NCI-H446 treated with DMSO at 0.1 percent for 48 hours (cell line): ENCODE measurements around the gene DDOST.
"Not testable (repeated sequence)": the region's sequence is repeated elsewhere in the genome, so short reads cannot be mapped to it uniquely, and the experiment has no call there.

Experiments used
- DNase-seq: peaks from one replicate; lab custom pipeline; 2025; lab: John Stamatoyannopoulos, UW

DDOST gene

DNA sequence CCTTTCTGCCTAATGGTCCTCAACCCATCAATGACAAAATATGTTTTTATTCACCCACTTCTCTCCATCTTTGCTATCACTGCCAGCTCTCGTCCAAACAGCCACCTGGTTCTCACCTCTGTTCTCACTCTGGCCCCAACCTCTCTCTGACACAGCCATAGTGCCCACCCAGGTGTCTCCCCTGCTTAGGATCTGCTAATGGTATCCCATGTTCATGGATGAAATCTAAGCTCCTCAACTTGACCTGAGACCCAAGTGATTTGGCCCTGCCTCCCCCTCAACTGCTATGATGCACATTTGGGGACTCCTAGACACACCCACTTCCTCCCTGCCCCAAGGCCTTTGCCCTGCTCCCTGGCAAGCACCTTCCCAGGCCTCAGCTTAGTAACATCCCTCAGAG is 30.7 kb upstream of the DDOST start:
- no peak for DNase-seq

DNA sequence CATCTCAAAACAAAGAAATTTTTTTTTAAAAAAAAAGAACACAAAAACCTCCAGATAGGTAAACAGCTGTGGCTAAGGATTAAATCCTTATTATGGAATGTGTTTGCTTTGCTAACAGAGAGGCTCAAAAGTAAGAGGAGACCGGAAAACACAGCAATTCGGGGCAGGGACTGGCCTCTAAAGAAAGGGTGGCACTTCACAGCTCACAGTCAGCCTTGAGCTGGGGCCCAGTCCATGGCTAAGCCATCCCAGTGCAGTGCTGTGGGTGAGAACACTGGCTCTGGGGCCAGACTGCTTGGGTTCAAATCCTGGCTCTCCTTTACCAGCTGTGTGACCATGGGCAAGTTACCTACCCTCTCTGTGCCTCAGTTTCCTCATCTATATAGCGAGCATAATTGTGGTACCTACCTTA is 28.5 kb upstream of the DDOST start:
- no peak for DNase-seq

GRCh38 chr1:20686883-20687725 is 25.9 kb upstream of the DDOST start:
- no peak for DNase-seq

- no peak for DNase-seq
Measured at GRCh38 chr1:20685741-20686140, 24.6 kb upstream of the DDOST start.

DNA sequence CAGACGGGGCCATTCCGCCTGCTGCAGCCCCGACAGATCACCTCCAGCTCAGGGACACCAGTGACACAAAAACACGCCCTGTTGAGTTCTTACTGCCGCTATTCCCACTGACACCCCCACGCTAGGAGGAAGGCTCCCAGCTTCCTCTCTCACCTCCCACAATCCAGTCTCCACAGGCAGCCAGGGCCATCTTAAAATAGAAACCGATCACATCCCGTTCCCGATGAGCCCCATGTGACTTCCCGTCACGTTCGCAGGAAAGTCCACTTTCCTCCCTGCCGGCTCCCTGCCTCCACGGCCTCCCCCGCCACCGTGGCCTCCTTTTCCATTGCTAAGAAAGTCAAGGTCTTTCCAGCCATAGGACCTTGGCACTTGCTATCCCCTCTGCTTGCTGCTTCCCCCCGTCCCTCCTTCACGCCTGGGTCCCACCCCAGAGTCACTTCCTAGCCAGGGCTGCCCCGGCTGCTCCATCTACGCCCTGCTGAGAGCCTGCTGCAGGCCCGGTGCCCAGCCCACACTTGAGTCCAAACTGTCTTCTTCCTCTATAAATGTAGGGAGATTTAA is 24.0 kb upstream of the DDOST start:
- DNase-seq: no peak

- DNase-seq: no peak
Measured at GRCh38 chr1:20684651-20685050, 23.5 kb upstream of the DDOST start.

DNA sequence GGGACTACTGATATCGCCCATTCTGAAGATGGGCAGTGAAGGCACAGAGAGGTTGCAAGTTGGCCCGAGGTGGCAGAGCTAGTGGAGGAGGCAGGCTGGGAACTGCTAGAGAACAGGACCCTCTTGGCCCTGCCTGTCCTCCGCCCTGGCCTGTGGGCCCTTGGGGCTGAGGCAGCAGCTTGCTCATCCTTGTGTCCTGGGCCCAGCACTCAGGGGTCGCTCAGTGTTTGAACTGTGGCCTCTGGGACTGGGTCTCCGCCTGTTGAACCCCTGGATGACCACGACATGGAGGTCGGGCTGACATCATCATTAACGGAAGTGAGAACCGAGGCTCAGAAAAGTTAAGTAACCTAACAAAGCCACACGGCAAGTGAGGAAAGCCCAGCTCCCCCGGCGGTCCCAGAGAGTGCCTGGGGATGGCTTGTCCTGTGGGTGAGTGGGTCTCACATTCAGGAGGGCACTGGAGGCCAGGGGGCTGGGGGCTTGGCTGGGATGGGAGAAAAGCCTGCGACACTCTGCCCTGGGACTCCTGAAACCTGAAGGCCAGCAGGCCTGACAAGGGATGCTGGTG is 23.0 kb upstream of the DDOST start:
- no peak for DNase-seq

- no peak for DNase-seq
Measured at GRCh38 chr1:20683614-20684013, 22.4 kb upstream of the DDOST start.

- DNase-seq: no peak
Measured at GRCh38 chr1:20682571-20683236, 21.5 kb upstream of the DDOST start.

DNA sequence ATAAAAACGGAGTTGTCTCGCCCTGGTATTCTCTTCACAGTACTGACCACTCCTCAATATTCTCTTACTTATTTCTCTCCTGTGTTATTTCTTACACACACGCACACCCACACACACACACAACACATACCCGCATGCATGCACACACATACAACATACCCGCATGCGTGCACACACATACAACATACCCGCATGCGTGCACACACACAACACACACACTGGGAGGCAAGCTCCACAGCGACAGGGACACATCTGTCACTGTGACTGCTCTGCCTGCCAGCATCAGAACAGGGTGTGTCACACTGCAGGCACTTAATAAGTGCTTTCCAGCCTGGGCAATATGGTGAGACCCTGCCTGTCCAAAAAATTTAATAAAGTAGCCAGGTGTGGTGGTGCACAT is 20.8 kb upstream of the DDOST start:
- DNase-seq: no peak

GRCh38 chr1:20680269-20680668 is 19.1 kb upstream of the DDOST start:
- DNase-seq: no peak

DNA sequence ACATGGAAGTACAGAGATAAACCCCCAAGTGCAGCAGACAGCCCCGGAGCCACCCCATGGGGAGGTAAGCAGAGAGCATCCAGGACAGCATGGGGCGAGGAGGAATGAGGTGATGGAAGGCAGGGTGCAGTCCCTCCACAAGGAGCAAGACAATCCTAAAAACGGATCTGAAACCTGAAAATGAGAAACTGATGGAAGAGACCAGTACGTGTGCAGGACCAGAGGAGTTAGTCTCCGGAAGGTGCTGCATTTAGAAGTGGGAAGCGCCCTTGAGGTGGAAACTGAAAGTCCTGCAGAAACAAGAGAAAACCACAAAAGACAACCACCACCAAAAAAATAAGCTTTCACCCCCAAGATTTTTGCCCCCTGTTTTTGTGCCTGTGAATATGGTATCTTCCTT is 17.4 kb upstream of the DDOST start:
- no peak for DNase-seq

GRCh38 chr1:20673626-20674025 is 12.5 kb upstream of the DDOST start:
- not testable (repeated sequence) for DNase-seq

DNA sequence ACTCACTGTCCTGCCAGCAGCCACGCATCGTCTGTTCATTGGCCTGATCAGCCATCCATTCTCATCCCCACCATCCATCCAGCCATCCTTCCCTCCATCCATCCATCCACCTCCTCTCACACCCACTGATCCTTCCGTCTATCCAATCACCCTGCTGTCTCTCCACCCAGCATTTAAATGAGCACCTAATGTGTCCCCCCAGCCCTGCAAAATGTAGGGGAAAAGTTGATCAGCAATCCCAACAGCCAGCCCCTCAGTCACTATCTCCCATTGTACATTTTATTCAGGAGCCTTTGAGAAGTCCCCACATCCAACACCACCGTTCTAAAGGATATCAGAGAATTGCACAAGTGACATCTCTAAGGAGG is 11.1 kb upstream of the DDOST start:
- no peak for DNase-seq

- no peak for DNase-seq
Measured at GRCh38 chr1:20670936-20671335, 9.8 kb upstream of the DDOST start.

DNA sequence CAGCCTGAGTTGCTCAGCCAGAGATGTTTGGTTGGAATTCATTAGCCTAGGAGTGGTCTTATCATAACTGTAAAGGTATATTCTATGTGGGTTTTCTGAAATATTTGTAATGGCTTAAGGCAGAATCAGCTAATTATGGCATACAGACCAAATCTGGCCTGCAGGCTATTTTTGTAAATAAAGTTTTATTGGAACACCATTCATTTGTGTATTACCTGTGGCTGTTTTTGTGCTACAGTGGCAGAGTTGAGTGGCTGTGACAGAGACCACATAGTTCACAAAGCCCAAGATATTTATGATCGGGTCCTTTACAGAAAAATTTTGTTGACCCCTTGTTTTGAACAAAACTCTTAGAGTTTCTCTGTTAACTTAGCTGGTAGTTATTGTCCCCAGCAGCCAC is 7.4 kb upstream of the DDOST start:
- no peak for DNase-seq

DNA sequence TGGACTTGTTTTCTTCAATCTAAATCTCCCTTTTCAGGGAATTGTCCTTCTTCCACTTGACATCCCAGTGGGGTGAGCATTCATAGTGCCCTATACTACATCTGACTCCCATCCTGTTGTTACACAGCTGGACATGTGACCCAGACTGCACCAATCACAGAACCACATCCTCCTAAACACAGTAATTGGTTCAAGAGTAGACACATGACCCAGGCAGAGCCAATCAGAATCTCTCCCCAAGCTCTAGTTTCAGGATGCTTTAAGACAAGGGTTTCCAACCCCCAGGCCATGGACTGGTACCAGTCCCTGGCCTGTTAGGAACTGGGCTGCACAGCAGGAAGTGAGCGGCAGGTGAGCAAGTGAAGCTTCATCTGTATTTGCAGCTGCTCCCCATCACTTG is 5.6 kb upstream of the DDOST start:
- DNase-seq: no peak

GRCh38 chr1:20666146-20666545 is 5.0 kb upstream of the DDOST start:
- no peak for DNase-seq

DNA sequence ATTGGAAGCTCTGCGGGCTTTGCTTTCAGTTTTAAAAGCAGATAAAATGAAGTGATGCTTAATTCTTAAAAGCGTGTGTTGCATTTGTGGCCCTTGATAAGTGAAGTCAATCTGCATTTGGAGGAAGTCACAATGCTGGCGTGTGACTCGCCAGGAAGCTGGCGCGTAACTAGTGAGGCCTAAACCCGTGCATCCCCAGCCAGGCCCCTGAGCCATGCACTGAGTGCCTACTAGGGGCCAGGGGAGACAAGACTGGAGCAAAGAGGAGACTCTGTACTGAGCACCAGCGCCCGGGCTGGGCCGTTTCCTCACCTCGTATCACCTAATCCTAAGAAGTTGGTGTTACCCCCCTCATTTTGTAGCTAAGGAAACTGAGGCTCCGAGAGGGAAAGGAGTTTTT is 4.6 kb upstream of the DDOST start:
- DNase-seq: no peak

- no peak for DNase-seq
Measured at GRCh38 chr1:20663969-20664715, 3.0 kb upstream of the DDOST start.

DNA sequence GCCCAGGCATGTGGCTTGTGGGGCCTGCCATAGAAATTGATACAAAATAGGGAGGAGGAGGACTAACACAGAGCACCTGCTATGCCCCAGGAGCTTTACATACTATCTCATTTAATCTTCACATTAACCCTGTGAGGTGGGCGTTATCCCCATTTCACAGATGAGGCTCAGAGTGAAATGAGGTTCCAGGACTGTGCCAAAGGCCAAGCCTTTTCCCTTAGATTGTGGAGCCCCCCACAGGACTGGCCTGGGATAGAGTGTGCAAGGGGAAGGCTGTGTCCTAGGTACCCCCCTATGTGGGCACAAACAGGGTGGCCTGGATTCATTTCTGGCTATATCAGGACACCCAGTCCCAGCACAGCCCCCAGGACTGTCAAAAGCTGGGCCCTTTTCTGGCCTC is 2.2 kb upstream of the DDOST start:
- no peak for DNase-seq

DNA sequence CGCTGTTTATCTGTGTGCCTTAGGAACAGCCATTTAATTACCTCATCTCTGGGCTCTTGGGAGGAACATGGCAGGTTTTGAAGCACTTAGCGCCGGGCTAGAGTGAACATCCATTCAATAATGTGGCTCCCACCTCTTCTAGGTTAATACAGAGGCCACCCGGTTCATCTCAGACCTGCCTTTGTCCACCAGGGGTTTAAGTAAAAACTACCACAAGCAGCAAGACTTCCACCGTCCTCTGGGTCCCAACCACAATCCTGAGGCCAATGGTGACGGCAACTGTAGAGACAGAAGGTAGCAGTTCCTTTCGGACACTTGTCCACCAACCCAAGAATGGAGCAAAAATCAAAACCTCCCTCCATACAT is 924 bp upstream of the DDOST start:
- DNase-seq: no peak

DNA sequence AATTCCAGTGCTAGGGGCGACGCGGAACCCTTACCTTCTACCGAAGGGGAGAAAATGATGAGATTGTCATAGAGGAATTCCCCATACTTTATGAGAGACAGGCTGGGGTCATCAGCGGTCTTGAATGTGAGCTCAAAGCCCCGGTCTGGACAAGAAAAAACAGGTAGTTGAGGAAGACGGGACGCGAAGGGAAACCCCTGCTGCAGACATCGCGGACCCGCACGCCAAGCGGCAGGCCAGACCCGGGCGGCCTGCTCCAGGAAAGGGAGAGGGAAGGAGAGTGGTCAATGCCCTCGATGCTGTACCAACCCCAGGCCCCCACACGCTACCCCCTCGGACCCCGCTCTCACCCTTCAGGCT is 342 bp downstream of the DDOST start:
- no peak for DNase-seq
